Measurements from ENCODE around the gene DNAH1. TPM values are rescaled to one million over a fixed set of nuclear protein-coding genes. Genes with fewer than 3 reads are reported as not detected.

The DNAH1 gene
- total RNA-seq, 2 donors from 2014 or later = 7.0 to 9.1 TPM

DNA sequence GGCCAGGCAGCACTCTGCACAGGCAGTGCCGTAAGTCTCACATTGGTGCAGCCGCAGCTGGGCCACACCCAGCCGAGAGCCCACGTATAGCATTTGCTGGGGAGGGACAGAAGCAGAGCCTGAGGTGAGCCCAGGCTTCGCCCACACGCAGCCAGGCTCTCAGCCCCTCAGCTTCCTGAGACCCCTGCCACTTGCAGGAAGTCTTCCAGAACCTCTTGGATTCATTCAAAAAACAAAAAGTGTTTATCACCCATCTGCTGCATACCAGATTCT is 121.9 kb downstream of the DNAH1 start:
- H3K4me1 ChIP-seq = no peaks in the 10 kb centered on the region
- H3K27ac ChIP-seq = no peak overlapping the region
- H3K27me3 ChIP-seq = no peaks in the 10 kb centered on the region
- H3K4me3 ChIP-seq = no peak overlapping the region
- intact Hi-C loops (cut with DNase I) = no loop called here
- no peaks in the 10 kb centered on the region for H3K9me3 ChIP-seq
- TF ChIP-seq, protein P1, sequence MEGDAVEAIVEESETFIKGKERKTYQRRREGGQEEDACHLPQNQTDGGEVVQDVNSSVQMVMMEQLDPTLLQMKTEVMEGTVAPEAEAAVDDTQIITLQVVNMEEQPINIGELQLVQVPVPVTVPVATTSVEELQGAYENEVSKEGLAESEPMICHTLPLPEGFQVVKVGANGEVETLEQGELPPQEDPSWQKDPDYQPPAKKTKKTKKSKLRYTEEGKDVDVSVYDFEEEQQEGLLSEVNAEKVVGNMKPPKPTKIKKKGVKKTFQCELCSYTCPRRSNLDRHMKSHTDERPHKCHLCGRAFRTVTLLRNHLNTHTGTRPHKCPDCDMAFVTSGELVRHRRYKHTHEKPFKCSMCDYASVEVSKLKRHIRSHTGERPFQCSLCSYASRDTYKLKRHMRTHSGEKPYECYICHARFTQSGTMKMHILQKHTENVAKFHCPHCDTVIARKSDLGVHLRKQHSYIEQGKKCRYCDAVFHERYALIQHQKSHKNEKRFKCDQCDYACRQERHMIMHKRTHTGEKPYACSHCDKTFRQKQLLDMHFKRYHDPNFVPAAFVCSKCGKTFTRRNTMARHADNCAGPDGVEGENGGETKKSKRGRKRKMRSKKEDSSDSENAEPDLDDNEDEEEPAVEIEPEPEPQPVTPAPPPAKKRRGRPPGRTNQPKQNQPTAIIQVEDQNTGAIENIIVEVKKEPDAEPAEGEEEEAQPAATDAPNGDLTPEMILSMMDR (IDR thresholded peaks at IDR 0.05) = no peak
- no peak for DNase-seq
- H3K36me3 ChIP-seq = no peaks in the 10 kb centered on the region
- H3K9ac ChIP-seq (ENCODE audit: low read depth in 2 of 2, low read length in 2 of 2) = no peak overlapping the region

- no peak overlapping the region for H3K4me3 ChIP-seq
- no peak overlapping the region for H3K27ac ChIP-seq
- no peaks in the 10 kb centered on the region for H3K9me3 ChIP-seq
- no peaks in the 10 kb centered on the region for H3K36me3 ChIP-seq
- TF ChIP-seq, protein P1 (IDR thresholded peaks at IDR 0.05) = no peak
- no peaks in the 10 kb centered on the region for H3K4me1 ChIP-seq
- no peak overlapping the region for H3K9ac ChIP-seq (ENCODE audit: low read depth in 2 of 2, low read length in 2 of 2)
- intact Hi-C loops (cut with DNase I) = no loop called here
- no peak for DNase-seq
- no peaks in the 10 kb centered on the region for H3K27me3 ChIP-seq
Observed at GRCh38 chr3:52438579-52439425, 122.7 kb downstream of the DNAH1 start.

DNA sequence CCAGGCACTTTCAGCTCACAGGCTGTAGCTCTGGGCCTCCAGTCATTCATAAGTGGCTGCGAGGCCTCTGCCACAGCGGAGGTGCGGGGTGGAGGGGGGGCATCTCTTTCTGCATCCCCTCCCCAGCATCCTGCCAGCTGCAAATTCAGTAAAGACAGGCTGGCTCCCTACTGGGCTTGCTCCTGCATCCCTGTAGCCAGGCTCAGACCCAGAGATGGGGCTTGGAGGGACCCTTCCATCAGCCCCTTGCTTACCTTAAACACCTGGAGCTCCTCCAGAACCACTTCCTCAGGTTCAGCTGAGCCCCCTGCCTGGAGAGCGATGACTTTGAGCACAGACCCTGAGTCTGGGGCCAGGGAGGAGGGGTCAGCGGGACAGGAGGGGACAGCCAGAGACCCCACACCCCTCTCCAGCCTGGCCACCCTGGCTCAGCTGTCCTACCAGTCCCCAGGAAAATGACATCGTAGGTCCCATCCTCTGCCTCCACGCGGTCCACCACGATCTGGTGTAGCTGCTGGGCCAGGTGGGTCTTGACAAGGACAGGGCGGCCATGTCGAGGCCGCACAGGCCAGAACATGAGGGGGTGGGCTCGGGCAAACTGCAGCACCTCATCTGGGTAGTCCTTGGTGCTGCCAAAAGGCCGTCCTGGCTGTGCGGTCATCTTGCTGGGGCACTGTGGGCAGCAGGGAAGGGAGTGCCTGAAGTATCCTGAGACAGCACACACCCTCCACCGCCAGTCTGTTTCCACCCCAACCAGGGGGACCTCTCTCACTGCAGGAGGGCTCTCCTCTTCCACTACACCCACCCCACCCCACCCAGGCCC is 123.5 kb downstream of the DNAH1 start:
- Histone ChIP-seq H3K9me3 (no peaks in the 10 kb centered on the region), H3K4me3 (no peak overlapping the region), H3K4me1 (no peaks in the 10 kb centered on the region), H3K27ac (no peak overlapping the region), H3K27me3 (no peaks in the 10 kb centered on the region), H3K36me3 (no peaks in the 10 kb centered on the region), H3K9ac (ENCODE audit: low read depth in 2 of 2, low read length in 2 of 2) (no peak overlapping the region)
- TF ChIP-seq, protein P1 (IDR thresholded peaks at IDR 0.05) = no peak
- intact Hi-C loops (cut with DNase I) = no loop called here
- no peak for DNase-seq

DNA sequence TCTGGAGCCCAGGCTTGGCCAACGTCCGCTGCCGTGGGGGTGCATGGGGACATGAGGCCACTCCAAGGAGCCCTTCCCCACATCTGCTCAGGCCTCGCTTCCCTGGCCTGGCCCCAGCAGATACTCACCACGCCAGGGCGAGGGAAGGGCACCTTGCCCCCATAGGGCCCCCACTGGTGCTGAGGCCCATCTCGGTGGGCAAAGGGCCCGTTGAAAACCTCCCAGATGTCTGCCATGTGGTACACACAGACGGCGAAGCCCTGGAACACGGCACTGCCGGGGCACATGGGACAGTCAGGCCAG is 124.1 kb downstream of the DNAH1 start:
- Histone ChIP-seq H3K36me3 (no peaks in the 10 kb centered on the region), H3K4me3 (no peak overlapping the region), H3K9me3 (no peaks in the 10 kb centered on the region), H3K9ac (ENCODE audit: low read depth in 2 of 2, low read length in 2 of 2) (no peak overlapping the region), H3K27ac (no peak overlapping the region), H3K27me3 (no peaks in the 10 kb centered on the region), H3K4me1 (no peaks in the 10 kb centered on the region)
- TF ChIP-seq, protein P1 (IDR thresholded peaks at IDR 0.05) = no peak
- no peak for DNase-seq
- intact Hi-C loops (cut with DNase I) = no loop called here

DNA sequence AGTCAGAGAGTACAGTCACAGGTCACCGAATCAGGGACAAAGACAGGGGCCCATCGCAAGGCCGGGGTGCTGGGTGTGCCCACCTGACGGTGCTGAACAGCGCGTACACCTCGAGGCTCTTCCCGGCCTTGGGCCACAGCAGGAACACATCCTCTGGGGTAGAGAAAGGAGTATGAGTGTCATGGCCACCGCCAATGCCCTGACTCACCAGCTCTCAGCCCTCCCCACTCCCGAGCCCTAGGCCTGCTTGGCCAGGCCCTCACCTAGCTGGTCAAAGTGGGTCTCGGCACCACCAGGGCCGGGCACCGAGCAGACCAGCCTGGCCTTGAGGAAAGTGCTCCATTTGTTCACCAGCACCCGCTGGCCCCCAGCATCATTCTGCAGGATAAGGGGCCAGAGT is 124.6 kb downstream of the DNAH1 start:
- intact Hi-C loops (cut with DNase I) = no loop called here
- Histone ChIP-seq H3K36me3 (no peaks in the 10 kb centered on the region), H3K27me3 (no peaks in the 10 kb centered on the region), H3K9ac (ENCODE audit: low read depth in 2 of 2, low read length in 2 of 2) (no peak overlapping the region), H3K27ac (no peak overlapping the region), H3K4me3 (no peak overlapping the region), H3K4me1 (no peaks in the 10 kb centered on the region), H3K9me3 (no peaks in the 10 kb centered on the region)
- TF ChIP-seq, protein P1 (IDR thresholded peaks at IDR 0.05) = no peak
- DNase-seq = no peak

Data from colonic mucosa (tissue), 4 donors.